GM21447 (cell line): ENCODE results near the gene CCDC93.

Source experiments
- ATAC-seq: cut with Tn5 transposase; IDR thresholded peaks from one replicate; pipeline ENCODE4 v1.9.1; 2021; ENCODE audit not compliant: unreplicated experiment

CCDC93 gene

DNA sequence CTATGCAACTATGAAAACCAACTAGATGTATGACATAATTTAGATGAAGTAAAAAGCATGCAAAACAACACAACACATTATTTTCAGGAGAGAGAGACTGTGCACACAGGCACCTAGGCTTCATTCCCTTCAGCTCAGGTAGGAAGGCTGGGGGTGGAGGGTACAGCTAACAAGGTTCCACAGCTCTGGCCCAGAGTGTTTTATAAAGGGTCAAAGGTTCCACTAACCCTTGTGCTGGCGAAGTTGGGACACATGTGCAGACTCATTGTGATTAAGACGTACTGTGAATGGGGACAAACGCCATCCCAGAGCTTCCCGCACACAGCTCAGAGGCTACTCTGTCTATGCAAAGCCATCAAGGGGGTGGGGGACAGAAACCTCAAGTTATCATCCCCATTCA lies 19.1 kb downstream of the CCDC93 start:
- no peak for ATAC-seq

DNA sequence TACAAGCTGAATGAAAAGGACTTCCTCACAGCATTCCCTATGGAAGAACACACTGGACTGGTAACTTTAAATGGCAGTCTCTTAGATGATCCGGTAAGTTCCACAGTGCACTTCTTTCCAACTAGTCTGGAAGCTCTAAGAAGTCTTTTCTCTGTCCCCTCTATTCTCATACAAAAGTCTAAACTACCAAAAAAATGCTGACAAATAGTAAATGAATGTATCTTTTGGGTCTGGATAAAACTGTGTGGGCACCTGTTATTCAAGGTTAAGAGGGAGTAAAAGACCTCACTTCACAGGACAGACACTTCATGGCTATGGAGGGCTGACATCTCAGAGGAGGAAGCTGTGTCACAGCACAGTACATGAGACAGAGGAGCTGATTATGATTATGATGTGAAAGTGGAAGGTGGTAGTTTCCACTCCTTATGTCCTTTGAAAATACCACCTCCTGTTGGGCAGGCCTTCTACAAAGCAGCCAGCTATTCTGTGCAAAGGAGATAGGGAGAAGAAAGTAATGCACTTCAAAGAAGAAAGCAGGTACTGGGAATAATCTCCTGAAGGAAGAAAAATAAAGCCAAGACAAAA lies 23.9 kb downstream of the CCDC93 start:
- no peak for ATAC-seq

DNA sequence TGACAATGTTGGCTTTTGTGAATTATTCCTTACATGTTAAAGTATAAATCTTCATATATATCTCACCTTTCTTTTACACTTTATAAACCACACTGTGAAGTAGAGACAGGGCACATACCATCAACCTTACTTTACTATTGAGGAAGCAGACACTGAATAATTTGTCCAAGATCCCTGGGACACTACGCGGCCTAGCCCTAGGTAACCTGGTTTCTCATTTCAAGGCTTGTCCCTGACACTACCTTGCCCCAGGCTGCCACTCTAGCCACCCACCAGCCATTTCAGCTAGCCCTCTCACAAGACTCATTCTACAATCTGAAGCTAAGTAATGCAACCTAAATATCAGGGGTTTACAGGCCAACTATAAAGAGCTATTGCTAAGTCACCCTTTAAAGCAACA lies 26.7 kb downstream of the CCDC93 start:
- no peak for ATAC-seq

DNA sequence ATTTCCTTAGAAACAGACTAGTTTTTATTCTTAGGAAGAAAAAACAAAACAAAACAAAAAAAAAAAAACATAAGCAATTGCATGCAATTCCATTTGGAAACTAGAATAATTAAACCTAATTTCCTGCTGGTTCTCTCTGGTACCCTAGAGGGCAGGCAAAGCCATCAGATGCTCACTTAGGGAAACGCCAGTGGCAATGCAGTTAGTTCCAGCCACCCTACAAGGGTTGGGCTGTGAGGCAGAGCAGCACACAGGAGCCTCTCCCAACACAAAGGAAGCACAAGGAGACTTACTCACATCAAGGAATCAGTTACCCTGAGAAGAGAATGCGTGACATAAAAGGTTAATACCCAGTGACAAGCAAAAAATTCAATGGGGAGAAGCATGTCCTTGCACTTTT lies 28.8 kb downstream of the CCDC93 start:
- no peak for ATAC-seq

DNA sequence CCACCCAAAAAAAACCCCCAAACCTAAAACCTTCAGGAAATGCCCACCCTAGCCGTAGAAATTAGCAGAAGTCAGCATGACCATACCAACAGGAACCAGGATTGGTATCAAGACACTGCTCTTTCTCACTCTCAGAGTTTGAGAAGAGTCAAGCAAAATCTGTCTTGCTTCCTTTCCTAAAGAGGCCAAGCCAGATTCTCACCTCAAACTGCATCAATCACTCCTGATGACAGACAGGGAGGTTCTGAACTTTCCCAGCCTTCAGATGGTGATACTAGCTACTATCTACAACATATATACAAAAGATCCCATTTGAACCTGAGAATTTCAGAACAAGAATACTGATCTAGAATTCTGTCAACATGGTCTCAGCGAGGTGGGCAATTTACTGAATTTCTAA lies 29.7 kb downstream of the CCDC93 start:
- ATAC-seq, result no peak

DNA sequence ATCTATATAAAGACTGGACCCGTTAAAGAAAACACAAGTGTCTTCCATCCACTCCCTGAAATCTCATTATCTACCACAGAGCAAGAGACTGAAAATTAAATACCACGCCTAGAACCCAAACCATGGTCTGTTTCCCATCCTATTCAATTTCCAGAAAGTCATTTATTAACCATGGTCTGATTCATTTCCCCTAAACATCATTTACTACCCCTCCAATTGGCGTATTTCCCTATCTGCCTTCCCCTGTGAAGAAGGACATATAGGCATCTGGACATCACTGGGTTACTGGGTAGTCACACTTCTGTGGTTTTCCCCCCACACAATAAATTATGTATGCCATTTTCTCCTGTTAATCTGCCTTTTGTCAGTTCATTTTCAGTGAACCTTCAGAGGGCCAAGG lies 30.8 kb downstream of the CCDC93 start:
- no peak for ATAC-seq

DNA sequence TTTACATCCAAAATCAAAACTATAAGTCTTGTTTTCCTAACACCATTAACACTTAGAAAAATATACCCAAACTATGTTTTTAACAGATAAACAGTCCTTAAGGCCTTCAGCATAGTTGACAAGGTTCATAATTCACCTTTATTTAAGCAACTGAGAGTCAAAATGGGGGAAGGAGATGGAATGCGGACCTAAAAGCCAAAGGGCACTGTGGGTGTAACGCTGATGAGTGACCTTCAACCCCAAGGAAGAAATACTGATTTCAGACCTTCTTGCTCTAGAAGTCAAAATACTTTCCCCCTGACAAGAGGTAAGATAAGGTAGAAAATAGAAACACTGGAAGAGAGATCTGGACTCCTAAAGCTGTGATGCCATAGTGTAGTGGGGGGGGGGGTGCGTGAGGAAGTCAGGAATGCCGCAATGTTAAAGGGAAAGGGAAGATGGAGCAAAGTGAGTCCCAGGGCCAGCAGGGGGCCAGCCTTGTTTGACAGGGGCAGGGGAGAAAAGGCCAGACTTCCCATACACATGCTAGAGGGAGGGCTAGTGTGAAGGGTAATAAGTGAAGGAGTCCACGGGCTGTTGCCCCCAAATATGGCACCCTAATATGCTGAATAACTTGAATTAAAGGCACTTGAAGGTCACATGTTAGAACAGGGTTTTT lies 31.4 kb downstream of the CCDC93 start:
- no peak for ATAC-seq

DNA sequence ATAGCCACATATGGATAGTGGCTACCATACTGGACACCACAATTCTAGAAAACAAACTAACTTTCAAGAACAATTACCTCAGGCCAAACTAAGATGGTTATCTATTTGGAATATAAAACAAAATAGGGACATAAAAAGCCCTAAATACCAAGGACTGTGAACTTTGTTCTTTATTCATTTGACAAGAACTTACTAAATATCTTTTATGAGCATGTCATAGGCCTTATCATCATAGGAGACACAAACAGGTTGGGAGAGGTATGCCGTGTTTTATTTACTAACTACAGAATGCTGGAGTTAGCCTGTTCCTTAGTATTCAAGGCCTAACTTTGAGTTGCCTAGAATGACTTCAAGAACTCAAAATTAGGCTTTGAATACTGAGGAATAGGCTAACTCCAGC lies 32.1 kb downstream of the CCDC93 start:
- no peak for ATAC-seq

DNA sequence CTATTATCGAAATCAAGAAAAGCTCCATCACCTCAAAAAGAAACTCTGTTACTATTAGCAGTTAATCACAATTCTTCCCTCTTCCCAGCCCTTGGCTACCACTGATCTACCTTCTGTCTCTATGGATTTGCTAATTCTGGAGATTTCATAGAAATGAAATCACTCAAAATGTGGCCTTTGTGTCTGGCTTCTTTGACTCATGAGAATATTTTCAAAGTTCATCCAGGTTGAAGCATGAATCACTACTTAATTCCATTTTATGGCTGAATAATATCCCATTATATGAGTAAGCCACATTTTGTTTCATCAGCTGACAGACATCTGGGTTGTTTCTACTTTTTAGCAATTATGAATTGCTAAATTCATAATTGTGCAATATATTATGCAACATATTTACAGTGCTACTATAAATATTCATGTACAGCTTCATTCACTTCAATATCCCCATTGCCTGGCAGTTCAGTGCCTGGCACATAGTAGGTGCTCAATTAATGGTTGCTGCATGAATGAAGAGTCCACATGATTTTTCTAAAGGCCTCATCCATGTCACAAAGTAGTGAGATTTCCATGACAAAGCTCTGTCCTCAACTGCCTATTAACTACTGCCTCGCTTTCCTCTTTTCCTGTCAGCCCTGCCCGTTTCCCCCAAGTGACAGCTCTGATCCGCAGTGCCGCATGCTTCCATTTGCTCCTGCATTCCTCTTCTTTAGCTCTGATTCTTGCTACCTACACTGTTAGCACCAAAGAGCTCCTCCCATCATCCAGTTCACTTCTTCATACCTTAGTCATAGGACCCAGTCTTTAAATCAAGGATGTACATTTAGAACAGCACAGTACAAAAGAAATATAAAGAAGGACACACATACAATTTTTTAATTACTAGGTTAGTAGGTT lies 32.8 kb downstream of the CCDC93 start:
- ATAC-seq, result no peak

DNA sequence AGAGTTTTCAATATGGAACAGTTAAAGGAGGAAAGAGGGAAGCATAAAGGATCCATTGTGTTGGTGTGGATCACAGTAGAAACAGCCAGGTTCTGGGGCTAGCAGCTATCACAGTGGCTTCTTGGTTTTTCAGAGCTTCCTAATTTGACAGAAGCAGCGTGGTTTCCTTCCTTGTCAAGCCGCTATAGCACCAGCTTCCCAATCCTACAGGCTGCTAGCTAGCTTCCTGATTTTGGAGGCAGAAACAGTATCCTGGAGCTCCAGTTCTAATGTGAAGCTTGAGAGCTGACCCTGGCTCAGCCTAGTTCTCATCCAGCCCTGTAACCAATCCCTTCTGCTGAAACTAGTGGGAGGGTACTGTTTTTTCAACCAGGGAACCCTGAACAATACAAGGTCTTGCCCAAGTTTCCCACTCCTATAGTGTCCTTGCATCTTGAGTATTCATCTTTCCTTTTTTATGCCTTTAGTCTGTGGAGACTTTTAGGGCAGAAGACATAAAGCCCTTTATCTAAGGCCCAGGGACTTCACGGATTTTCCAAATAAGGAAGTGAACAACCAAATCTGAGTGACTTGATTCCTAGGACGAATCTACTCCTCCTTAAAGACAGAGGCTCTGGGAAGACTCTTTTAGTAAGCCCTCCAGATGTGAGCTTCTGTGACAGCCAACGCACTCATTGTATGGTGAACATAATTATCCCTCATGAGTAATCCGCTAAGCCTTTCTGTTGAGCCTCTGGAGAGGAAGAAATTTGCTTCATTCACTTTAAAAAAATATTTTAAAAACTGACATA lies 33.8 kb downstream of the CCDC93 start:
- no peak for ATAC-seq

DNA sequence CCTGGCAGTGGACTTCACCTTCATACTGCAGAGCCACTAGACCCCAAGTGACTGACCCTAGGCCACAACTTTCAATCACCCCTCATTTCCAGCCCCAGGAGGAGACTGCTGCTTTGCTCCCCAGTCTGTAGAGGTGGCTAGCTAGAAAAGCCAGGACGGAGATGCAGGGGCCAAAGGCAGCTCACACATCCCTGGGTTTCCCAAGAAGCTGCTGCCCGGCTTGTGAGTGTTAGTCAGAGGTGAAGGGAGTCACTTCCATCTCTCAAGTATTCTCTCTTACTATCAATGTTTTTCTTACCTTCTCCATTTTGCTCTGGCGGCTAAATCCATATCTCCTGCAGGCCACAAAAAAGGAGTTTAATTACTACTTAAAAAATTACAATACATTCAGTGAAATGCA lies 36.2 kb downstream of the CCDC93 start:
- ATAC-seq, result no peak

DNA sequence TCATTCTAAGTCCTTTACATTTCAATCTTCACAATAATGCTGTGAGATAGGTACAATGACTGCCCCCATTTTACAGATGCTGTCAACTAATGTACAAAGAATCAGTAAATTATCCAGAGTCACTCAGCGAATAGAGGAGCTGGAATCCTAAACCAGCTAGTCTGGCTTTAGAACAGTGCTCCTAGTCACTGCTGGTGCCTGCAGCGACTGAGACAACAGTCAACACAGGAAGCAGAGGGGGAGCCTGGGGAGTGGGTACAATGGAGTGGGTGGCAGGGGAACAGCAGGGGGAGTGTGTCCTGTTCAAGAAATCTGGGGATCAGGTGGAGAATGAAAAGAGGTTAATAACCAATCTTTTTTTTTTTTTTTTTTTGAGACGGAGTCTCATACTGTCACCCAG lies 37.3 kb downstream of the CCDC93 start:
- no peak for ATAC-seq

DNA sequence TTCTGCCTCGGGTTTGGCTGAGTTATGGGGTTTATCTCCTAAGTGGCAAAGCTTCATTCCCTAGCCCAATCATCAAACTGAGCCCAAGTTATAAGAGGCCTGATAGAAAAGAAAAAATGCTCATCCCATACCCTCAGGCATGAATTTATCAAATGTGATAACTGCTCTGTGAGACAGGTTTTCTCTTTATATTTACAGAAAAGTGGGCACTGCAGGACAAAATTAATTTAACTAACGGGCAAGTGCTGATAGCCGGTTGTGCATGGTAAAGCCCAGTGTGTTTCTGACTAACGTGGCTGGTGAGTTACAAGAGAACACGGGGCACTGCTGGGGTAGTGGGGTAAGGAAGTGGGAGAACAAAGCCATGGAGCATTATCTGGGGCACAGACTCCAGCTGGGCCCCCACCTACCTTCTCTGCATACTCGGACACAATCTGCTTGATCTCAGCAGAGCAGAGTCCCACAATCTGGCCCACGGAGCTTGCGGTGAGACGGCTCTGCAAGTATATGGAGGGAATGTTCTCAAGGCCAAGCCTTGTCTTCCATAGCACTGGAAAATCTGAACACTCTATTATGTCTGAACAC lies 40.3 kb downstream of the CCDC93 start:
- ATAC-seq, result no peak

DNA sequence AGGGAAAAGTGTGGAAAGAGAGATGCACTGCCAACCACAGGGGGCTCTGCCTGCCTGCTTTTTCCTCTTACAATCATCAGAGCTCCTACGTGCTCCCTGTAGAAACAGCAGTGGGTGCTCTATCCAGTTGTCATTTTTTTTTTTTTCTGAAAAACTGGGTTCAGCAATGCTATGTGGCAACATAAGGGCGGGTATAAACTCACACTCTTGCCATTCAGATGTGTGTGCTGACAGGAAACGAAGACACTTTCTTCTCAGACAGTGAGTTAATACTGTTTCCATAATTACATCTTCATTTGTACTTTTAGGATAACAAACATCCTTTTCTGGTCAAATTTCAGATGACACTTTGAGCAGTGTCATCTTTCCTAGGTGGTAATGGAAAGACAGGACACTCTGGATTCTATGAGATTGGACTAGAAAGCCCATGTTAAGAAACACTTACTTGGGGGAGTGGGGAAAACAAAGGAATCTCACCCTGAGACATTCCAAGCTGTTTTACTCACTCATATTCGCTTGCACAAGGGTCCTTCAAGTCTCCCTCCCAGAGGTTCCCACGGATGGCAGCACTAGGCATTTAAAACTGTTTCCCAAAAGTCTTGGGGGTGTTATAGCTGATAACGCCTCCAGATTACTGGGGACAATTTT lies 41.3 kb downstream of the CCDC93 start:
- no peak for ATAC-seq

DNA sequence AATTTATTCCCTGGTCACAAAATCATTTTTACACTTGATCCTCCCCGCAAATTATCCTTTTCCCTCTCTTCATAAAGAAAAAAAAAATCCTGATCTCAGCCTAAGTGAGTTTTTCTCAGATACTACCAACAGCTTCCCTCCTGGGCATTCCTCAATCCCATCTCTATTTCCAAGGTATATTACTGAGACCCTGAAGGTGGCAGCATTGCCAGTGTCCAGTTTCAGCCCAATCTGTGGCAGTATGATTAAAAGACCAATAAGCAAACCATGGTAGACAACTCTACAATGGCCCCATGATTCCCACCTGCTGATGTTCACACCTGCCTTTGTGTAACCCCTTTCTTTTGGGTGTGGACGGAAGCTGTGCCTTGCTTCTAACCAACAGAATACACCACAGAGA lies 45.1 kb downstream of the CCDC93 start:
- ATAC-seq, result no peak

DNA sequence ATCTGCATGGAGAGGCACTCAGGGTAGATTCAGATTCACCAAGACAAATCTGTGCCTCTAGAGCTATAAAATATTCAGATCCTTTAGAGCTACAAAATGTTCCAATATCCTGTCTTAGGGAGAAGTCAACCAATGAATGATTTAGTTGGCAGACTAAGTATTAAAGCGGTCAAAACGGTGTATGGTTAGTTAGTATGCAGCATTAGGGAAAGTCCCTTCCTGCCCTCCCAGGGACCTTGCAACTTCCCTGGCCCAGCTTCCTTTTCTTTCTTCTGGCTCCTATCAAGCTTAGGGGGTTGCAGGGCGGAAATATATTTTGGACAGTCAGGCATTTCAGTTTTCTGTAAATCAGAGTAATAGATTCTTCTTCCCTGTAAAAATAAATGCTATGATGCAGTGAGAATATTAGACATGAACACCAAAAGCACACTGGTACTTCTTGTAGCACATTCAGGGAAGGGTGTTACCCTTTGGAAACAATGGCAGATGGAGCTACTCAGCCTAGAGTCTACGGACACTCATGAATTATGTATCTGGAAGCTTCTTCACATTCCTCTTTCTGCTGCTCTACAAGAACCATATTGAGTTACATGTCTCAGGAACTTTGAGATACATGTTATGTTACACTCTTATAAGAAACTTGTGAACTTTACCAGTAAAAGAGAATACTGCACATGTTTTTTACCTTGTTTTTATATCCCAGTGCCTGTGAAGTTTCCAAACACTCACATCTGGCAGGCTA lies 45.7 kb downstream of the CCDC93 start:
- no peak for ATAC-seq

DNA sequence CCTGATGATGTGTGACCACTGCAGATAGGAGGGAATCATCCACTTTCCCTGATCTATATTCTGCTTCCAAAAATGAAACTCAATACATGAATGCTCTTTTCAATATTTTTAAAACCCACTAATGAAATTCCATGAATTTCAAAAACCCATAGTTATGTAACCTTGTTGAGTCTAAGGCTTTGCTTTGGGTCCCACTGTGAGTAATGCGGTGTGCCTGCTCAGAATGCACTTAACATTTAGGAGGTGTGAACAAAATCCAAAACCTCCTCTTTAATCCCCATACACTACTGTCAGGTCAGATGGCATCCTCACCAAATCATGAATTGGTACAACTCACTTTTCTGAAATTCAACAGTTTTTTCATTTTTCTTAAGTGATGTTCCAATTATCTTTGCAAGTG lies 50.4 kb downstream of the CCDC93 start:
- ATAC-seq, result no peak

DNA sequence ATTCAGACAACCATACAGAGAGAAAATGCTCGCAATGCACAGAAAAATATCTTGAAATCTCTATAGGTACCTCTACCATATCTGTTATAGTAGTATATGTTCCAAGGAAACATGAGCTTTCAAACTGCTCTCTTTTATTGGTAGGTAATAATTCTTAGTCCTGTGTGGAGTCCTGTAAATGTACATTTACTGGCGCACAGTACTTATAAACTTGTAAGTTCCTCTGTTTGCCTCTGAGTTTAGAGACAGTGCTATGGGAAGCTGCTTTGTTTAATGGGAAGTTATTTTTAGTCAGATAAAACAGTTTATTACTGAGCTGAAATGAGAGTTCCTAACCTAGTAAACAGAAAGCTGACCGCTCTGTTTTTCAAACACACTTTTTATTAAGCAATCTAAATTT lies 52.7 kb downstream of the CCDC93 start:
- no peak for ATAC-seq

DNA sequence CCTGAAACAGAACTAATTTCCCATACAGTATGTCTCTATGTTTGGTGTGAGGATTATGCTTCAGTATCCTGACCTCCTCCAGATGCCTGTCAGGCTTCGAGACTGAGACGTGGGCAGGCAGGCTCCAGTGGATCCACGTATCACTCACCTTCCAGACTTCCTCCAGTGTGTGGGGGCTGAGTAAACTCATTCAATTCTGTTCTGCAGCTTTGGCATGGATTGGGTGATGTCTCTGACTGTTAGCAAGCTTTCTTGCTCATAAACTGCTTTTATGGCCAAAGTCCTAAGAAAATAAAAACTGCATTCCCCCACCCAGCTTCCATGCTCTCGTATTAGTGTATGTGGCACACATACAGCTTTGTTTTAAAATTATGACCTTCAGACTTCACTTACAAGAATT lies 53.6 kb downstream of the CCDC93 start:
- ATAC-seq, result no peak

DNA sequence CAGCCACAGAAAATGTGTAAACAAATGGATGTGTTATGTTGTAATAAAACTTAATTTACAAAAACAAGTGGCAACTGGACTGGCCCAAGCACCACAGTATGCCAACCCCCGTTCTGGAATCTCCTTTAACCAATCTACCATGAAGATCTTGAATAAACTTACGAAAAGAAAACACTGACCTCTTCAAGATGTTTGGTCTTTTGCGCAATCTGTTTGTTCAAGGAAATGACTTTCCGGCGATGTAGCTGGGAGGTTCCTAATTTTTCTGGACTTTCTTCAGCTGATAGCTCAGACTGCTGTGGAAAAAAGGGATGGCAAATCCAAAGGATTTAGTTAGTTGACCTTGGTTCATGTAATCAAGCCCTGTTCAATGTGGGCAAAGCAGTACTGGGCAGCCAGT lies 55.7 kb downstream of the CCDC93 start:
- no peak for ATAC-seq
